Skeletal muscle satellite cell (primary cell): ENCODE results near the gene TMSB15C.

Source experiments
- H3K27me3 ChIP-seq: 2 replicates; pipeline ENCODE4 v1.7.0; 2013; ENCODE audit warnings: low read length; ENCODE audit not compliant: control insufficient read depth, insufficient read depth
- H3K36me3 ChIP-seq: 2 replicates; pipeline ENCODE4 v1.7.0; 2013; ENCODE audit warnings: mild to moderate bottlenecking, control low read depth, low read length; ENCODE audit not compliant: insufficient read depth
- H3K4me1 ChIP-seq: 2 replicates; pipeline ENCODE4 v1.7.0; 2013; ENCODE audit warnings: low read length; ENCODE audit not compliant: control insufficient read depth, insufficient read depth
- H3K4me2 ChIP-seq: 2 replicates; pipeline ENCODE4 v1.7.0; 2013; ENCODE audit warnings: mild to moderate bottlenecking, low read length
- H3K4me3 ChIP-seq: 2 replicates; pipeline ENCODE4 v1.7.0; 2013; ENCODE audit warnings: low read length
- H3K9ac ChIP-seq: 2 replicates; pipeline ENCODE4 v1.7.0; 2013; ENCODE audit warnings: mild to moderate bottlenecking, low read depth, low read length, moderate library complexity
- H3K9me3 ChIP-seq: replicated peaks from 2 replicates; pipeline ENCODE4 v1.7.0; 2013; ENCODE audit warnings: mild to moderate bottlenecking, control low read depth, low read length

The TMSB15C gene

DNA sequence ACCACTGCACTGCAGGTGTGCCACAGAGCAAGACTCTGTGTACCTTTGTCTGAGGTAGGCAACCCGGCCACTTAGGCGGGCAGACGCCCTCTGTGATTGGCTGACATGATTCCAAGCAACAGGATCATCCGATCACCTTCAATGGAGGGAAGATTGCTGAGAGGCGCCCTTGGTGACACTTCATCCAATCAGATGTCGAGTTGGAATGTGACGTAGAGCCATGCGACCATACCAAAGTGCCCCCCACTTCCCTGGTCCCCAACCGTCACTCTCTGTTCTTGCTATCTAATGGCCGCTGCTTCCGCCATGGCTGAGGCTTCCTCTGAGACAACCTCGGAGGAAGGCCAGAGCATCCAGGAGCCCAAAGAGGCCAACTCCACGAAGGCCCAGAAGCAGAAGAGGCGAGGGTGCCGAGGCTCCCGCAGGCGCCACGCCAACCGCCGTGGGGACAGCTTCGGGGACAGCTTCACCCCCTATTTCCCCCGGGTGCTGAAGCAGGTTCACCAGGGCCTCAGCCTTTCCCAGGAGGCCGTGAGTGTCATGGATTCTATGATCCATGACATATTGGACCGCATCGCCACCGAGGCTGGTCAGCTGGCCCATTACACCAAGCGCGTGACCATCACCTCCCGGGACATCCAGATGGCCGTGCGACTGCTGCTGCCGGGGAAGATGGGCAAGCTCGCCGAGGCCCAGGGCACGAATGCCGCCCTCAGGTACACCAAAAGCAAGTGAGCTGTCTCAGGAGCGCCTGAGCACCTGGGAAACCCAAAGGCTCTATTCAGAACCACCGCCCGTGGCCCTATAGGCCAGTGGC, 36.1 kb downstream of the TMSB15C start, which contains the start of gene H2BW2:
Gene H2BW2, plus strand, starts transcription at position 268 of the 817 bp plus-strand sequence. Its CDS starts 39 bp downstream, at position 307.
- H3K4me1 ChIP-seq: no peaks in the 10 kb centered on the region
- H3K9me3 ChIP-seq: no peaks in the 10 kb centered on the region
- H3K27me3 ChIP-seq: peaks cover 19% of the 10 kb centered on the region
- no peak within 1 kb of the TSS for H3K4me2 ChIP-seq
- H3K4me3 ChIP-seq: no peak within 1 kb of the TSS
- no peaks in the 10 kb centered on the region for H3K36me3 ChIP-seq
- no peak within 1 kb of the TSS for H3K9ac ChIP-seq
